ENCODE data around the gene MEG3. TPM values are rescaled to one million over a fixed set of nuclear protein-coding genes. Genes with fewer than 3 reads are reported as not detected.

MEG3 gene
- total and polyA plus RNA-seq, 2 of the 4 experiments (the other 2 are of a cell fraction), result 31.5 to 556 TPM

- H3K4me3 ChIP-seq (ENCODE audit: insufficient read depth, low read depth, low read length), result no peak overlapping the region
- no peak overlapping the region for H2AFZ ChIP-seq (replicated peaks; ENCODE audit: low read length, poor library complexity)
- no peak overlapping the region for H2BK5ac ChIP-seq (ENCODE audit: low read depth, low read length, poor library complexity, severe bottlenecking)
- H3K9me3 ChIP-seq (ENCODE audit: control insufficient read depth, insufficient read depth, low read length), result peaks cover 17% of the 10 kb centered on the region
- no peak overlapping the region for H4K5ac ChIP-seq (ENCODE audit: low read depth, low read length)
- no peak overlapping the region for H3K27ac ChIP-seq (ENCODE audit: insufficient read depth, low read length)
- no peaks in the 10 kb centered on the region for H4K20me1 ChIP-seq (ENCODE audit: insufficient read depth, low read length)
- DNase-seq (no peak), ATAC-seq (ENCODE audit: low read depth) (no peak)
- H4K91ac ChIP-seq (ENCODE audit: insufficient read depth, low read depth, low read length), result no peak overlapping the region
- no TSS peak for BruUV-seq (replicated peaks)
- H3K4ac ChIP-seq (ENCODE audit: low read depth, low read length), result no peak overlapping the region
- no peaks in the 10 kb centered on the region for H3K36me3 ChIP-seq (ENCODE audit: control insufficient read depth, insufficient read depth, low read length)
- TF ChIP-seq MXI1 (IDR thresholded peaks at IDR 0.05; ENCODE audit: borderline replicate concordance, low read depth, low read length) (no peak), MAFK (IDR thresholded peaks at IDR 0.05; ENCODE audit: low read depth, low read length) (no peak)
- TF ChIP-seq, protein P1, sequence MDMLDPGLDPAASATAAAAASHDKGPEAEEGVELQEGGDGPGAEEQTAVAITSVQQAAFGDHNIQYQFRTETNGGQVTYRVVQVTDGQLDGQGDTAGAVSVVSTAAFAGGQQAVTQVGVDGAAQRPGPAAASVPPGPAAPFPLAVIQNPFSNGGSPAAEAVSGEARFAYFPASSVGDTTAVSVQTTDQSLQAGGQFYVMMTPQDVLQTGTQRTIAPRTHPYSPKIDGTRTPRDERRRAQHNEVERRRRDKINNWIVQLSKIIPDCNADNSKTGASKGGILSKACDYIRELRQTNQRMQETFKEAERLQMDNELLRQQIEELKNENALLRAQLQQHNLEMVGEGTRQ (IDR thresholded peaks at IDR 0.05; ENCODE audit: low read depth, low read length), result no peak
- H4K8ac ChIP-seq (ENCODE audit: low read depth in 2 of 2, low read length in 2 of 2), result no peak overlapping the region
- ChIA-PET POLR2A (ENCODE audit: unreplicated experiment) (no interaction called here), CTCF (no interaction called here)
- no peak overlapping the region for H3K56ac ChIP-seq (ENCODE audit: extremely low read depth, insufficient read depth, low read length)
- H3K23ac ChIP-seq (ENCODE audit: low read depth, low read length), result no peak overlapping the region
- no peak overlapping the region for H3K14ac ChIP-seq (replicated peaks; ENCODE audit: low read depth, low read length)
- no peak overlapping the region for H2BK20ac ChIP-seq (ENCODE audit: low read depth, low read length)
- no peak overlapping the region for H3K18ac ChIP-seq (ENCODE audit: low read depth, low read length)
- H3K27me3 ChIP-seq (ENCODE audit: control insufficient read depth, insufficient read depth, low read length), result peaks cover 48% of the 10 kb centered on the region
- no peaks in the 10 kb centered on the region for H3K79me1 ChIP-seq (ENCODE audit: low read depth in 1 of 2, low read length in 2 of 2)
- no peak overlapping the region for H2AK9ac ChIP-seq (replicated peaks; ENCODE audit: low read depth, low read length, poor library complexity)
- H2BK15ac ChIP-seq (ENCODE audit: low read depth, low read length), result no peak overlapping the region
- 76% methylated on average over 2 of the region's 13 CpGs; no CpG with 5 or more reads in 1 of the 2 experiments for WGBS, 2 experiments (ENCODE audit: extremely low coverage in 2 of 2, insufficient read length in 1 of 2)
- dilution Hi-C loops (cut with HindIII; ENCODE audit: low sequenced_read_pairs, unreplicated experiment) (no loop called here), in situ Hi-C loops (cut with MboI; ENCODE audit: low sequenced_read_pairs) (no loop called here), intact Hi-C loops (cut with micrococcal nuclease) (no loop called here)
- no peak overlapping the region for H3K9ac ChIP-seq (ENCODE audit: low read depth, low read length)
- no peaks in the 10 kb centered on the region for H3K4me1 ChIP-seq (ENCODE audit: control insufficient read depth, insufficient read depth, low read length)
- H3K9me1 ChIP-seq (ENCODE audit: insufficient read depth, low read length), result no peaks in the 10 kb centered on the region
- no peak overlapping the region for H3K4me2 ChIP-seq (ENCODE audit: low read depth, low read length)
- H2AK5ac ChIP-seq (ENCODE audit: low read depth, low read length), result no peak overlapping the region
- H2BK120ac ChIP-seq (ENCODE audit: low read depth, low read length), result no peak overlapping the region
These were observed 21.8 kb upstream of the MEG3 start for GRCh38 chr14:100804138-100804537.
